Panc1 (cell line): ENCODE data around the gene PRKCA.

Experiments used
- TCF7L2 ChIP-seq: IDR thresholded peaks from 2 replicates; pipeline ENCODE4 v1.6.1; 2011; ENCODE audit warnings: mild to moderate bottlenecking, low read depth, low read length, inconsistent platforms
- TF ChIP-seq, protein P1 (sequence below): fragments of 450-650 bp; IDR thresholded peaks from 2 replicates; pipeline ENCODE4 v1.5.1; 2017; ENCODE audit warnings: mild to moderate bottlenecking
- TF ChIP-seq, protein P2 (sequence below), 2 experiments: IDR thresholded peaks; 2 replicates each; pipeline ENCODE4 v1.6.1; 2011 to 2012; ENCODE audit warnings: low read depth in 2 of 2, control low read depth in 1 of 2, low read length in 1 of 2, mild to moderate bottlenecking in 1 of 2, moderate library complexity in 1 of 2; ENCODE audit not compliant: insufficient read depth in 1 of 2

DNA sequence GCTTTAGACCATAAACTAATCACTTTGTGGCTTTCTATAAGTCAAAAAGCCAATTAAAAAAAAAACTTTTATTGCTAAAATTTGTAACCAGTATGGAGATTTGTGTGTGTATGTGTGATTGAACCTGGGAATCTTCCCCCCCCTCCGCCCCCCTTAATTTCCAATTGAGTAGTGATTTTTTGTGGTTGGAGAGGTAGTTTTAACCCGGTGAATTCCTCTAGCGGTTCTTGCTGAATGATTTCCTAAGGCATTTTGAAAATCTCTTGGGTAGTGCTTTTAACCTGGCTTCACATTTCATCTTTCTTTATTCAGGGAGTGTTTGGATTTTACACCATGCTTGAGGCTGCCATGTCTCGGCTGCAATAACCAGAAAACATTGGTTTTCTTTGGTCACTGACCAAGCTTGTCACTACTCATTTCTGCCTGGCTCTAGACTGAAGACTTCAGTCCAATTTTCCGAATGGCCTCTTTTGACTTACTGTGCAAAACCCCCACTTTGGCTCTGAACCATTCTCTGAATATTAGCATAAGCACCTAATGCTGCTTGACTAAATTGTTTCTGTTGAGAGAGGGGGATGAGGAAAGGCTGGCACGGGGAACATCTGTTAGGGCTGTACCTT, 35.6 kb downstream of the PRKCA start:
- TF ChIP-seq, protein P1, sequence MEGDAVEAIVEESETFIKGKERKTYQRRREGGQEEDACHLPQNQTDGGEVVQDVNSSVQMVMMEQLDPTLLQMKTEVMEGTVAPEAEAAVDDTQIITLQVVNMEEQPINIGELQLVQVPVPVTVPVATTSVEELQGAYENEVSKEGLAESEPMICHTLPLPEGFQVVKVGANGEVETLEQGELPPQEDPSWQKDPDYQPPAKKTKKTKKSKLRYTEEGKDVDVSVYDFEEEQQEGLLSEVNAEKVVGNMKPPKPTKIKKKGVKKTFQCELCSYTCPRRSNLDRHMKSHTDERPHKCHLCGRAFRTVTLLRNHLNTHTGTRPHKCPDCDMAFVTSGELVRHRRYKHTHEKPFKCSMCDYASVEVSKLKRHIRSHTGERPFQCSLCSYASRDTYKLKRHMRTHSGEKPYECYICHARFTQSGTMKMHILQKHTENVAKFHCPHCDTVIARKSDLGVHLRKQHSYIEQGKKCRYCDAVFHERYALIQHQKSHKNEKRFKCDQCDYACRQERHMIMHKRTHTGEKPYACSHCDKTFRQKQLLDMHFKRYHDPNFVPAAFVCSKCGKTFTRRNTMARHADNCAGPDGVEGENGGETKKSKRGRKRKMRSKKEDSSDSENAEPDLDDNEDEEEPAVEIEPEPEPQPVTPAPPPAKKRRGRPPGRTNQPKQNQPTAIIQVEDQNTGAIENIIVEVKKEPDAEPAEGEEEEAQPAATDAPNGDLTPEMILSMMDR, result no peak
- TF ChIP-seq, protein P2, sequence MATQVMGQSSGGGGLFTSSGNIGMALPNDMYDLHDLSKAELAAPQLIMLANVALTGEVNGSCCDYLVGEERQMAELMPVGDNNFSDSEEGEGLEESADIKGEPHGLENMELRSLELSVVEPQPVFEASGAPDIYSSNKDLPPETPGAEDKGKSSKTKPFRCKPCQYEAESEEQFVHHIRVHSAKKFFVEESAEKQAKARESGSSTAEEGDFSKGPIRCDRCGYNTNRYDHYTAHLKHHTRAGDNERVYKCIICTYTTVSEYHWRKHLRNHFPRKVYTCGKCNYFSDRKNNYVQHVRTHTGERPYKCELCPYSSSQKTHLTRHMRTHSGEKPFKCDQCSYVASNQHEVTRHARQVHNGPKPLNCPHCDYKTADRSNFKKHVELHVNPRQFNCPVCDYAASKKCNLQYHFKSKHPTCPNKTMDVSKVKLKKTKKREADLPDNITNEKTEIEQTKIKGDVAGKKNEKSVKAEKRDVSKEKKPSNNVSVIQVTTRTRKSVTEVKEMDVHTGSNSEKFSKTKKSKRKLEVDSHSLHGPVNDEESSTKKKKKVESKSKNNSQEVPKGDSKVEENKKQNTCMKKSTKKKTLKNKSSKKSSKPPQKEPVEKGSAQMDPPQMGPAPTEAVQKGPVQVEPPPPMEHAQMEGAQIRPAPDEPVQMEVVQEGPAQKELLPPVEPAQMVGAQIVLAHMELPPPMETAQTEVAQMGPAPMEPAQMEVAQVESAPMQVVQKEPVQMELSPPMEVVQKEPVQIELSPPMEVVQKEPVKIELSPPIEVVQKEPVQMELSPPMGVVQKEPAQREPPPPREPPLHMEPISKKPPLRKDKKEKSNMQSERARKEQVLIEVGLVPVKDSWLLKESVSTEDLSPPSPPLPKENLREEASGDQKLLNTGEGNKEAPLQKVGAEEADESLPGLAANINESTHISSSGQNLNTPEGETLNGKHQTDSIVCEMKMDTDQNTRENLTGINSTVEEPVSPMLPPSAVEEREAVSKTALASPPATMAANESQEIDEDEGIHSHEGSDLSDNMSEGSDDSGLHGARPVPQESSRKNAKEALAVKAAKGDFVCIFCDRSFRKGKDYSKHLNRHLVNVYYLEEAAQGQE (IDR thresholded peaks at IDR 0.05; ENCODE audit: insufficient read depth in 1 of 2, low read depth in 2 of 2, low read length in 1 of 2), result no peak
- no peak for TF ChIP-seq TCF7L2
